CD4-positive, alpha-beta T cell treated with Interleukin-17A for 4 hours (primary cell): ENCODE data around the gene GPR17.
A peak's percentile ranks its signal among the peaks of the same experiment; 100 is the strongest.

Experiments used
- DNase-seq: peaks from one replicate; pipeline ENCODE4 v3.0.0-alpha.2; 2020; ENCODE audit warnings: mixed read lengths

The GPR17 gene

DNA sequence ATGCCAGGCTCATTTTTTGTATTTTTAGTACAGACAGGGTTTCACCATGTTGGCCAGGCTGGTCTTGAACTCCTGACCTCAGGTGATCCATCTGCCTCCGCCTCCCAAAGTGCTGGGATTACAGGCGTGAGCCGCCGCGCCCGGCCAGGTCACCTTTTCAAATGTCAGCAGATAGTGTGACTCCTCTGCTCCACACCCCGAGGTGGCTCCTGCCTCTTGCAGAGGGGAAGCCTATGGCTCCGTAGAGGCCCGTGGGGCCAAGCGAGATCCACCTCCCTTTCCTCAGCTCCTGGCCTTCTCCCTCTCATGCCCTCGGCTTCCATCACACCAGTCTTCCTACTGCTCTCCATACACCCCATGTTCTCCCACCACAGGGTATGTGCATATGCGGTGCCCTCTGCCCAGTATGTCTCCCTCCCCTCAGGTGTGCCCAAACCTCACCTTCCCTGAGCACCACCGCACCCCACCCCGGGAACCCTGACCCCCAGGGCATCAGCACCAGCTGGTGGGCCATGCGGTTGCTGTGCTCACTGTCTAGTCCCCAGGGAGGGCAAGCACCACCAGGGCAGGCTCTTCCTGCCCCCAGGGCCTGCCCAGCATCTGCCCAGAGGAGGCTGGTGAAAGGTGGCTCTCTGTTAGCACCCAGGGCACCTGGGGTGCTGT is 10.7 kb downstream of the GPR17 start:
- no peak for DNase-seq

DNA sequence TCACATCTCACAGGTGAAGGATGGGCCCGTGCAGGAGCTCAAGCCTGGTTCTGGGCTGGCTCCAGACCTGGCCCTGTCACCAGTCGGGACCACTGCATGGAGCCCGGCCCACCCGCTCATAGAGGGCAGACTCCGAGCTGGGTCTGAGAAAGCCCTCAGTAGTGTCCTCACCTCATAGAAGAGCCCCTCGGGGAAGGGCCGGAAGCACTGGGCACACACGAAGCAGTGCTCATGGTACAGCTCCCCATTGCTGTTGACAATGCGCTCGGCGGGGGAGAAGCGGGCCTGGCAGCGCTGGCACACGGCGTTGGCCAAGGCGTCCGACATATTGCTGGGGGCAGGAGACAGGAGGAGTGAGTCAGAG is 11.3 kb downstream of the GPR17 start:
- no peak for DNase-seq

DNA sequence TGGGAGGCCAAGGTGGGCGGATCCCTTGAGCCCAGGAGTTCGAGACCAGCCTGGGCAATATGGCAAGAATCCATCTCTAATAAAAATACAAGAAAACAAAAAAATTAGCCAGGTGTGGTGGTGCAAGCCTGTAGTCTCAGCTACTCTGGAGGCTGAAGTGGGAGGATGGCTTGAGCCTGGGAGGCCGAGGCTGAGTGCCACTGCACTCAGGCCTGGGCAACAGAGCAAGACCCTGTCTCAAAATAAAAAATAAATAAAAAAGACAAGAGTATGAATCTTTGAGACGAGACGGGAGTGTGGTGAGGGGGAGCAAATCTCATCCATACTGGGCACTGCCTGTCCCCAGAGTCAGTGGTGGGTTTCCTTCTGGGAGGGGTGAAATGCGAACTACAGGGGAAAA is 12.2 kb downstream of the GPR17 start:
- no peak for DNase-seq

DNA sequence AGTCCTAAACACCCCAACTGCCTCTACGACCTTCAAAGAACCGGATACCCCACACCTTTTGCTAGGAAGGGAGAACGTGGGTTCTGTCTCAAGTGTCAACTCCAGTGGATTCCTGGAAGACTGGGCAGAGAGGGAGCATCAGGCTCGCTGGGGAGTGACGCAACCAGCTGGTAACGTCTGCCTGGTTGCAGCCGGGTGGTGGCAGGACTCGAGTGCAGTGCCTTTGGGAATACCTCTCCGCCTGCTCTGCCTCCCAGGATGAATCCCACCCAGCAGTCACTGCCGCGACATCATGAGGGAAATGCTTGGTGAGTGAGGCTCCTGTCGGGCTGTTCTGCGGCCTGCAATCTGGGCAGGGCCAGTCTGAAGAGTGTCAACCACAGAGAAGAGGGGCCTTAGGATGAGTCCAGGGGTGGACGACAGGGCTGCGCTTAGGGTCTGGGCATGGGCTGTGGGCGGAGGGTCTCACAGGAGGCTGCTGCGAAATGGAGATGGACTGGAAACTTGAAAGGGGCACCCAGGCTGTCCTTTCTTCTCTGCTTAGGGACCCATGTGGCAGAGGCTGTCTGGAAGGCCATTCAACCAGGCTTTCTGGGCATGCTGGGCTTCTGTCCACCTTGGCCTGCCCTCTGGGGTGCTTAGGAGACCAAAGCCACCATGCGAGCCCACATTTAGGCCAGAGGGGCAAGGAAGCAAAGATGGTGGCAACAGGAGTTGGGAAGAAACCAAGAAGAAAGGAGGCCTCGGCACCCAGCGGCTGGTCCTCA is 12.9 kb downstream of the GPR17 start:
- peak; percentile 1 for DNase-seq

DNA sequence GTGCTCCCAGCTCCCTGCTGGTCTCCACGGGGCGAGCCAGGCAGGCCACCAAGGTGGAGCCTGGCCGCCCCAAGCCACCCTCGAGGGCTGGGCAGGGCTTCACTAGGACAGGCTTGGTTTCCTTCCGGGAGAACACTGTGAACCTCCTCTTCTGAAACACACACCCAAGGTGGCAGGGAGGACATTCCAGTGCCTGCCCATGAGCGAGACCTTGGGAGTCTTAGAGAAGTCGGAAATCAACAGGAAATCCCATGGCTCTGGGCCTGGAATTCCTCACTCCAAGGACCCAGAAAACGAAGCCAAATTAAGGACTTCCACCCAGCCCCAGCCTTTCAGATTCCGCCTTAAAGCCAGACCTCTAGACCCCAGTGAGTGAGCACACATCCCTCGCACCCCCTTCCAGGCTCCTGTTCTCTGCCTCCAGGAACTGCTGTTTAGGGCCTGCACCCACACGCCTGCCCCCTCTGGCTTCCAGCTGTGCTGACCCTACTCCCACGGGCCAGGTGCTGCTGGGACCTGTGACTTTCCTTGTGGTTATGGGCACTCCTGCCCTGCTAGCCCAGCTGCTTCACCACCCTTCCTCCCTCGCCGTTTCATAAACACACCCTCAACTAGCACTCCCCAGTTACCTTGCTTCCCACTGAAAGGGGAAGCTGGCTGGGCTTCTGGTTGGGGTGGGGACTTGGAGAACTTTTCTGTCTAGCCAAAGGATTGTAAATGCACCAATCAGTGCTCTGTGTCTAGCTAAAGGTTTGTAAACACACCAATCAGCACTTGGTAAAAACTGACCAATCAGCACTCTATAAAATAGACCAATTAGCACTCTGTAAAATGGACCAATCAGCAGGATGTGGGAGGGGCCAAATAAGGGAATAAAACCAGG is 13.7 kb downstream of the GPR17 start:
- no peak for DNase-seq

DNA sequence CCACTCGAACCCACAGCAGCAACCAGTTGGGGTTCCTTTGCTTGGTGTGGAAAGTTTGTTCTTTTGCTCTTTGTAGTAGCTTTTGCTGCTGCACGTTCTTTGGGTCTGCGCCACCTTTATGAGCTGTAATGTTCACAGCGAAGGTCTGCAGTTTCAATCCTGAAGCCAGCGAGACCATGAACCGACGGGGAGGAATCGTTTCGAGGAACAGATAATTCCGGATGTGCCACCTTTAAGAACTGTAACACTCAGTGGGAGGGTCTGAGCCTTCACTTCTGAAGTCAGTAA is 14.3 kb downstream of the GPR17 start:
- DNase-seq, result no peak

DNA sequence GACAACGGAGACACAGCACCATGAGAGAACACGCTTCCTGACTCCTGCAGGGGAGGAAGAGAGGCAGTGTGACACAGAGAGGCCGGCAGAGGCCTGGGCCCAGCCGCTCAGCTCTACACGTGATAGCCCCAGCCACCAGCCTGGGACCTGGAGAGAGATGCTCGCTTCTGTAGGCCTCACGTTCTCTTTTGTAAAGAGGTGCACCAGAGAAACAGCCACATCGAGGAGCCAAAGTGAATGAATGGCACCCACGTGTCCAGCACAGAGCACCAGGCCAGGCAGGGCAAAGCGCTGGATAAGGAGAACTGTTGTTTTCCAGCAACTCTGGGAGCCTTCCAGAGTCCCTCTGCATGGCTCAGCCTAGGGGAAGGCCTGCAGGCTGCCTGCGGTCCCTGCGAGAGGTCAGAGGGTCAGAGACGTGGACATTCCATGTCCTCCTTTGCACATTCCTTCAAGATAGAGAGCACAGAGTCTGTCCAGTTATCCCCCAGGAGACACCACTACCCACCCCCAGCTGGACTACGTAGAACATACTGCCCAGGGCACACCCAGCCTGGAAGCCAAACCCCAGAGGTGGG is 15.2 kb downstream of the GPR17 start:
- no peak for DNase-seq

DNA sequence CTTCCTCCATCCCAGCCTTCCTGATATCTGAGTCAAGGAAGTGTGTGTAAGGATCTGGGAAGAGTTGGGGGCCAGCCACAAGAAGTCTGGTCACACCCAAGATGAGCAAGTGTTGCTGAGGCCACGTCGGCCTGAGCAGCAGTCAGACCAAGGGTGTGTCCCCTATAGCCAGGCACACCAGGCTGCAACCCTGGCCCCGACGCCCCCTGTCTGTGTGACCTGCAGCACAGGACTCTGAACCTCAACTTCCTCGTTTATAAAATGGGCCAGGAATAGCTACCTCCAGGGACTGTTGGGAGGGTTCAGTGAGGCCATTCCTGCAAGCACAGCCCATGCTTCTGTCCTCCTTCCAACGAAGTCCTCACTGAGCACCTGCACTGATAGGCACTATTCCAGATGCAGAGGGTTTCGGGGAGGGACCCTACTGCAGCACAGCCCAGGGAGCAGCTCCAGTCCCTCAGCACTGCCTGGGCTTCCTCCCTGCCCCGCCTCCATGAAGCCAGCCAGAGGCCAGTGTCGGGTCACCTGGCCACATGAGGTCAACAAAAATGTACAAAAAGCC is 16.1 kb downstream of the GPR17 start:
- no peak for DNase-seq

DNA sequence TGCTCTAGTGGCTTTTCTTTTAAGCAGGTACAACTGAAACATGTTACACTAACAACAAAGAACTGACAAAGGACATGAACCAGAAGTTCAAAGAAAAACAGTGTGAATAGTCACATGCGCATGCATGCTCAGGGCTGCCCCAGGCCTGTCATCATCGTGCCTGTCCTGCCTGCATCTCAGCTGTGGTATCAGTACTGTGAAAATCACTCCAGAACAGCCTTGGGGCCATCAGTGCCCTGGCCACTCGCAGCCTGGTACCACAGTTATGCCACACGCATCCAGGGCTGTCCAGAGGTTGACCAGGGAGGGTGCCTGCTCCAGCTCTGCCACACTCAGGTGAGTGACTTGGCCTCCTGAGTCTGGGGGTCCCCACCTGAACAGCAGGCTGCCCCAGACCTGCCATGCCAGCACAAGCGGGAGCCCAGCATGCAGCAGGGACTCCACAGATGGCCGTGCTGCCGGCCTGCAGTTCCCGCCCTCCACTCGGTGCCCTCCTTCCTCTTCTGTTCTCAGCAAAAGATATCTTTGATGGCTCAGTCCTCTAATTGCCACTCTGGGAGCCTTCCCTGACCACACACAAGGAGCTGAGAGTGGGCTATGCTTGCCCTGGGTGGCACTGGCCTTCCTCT is 17.1 kb downstream of the GPR17 start:
- no peak for DNase-seq

DNA sequence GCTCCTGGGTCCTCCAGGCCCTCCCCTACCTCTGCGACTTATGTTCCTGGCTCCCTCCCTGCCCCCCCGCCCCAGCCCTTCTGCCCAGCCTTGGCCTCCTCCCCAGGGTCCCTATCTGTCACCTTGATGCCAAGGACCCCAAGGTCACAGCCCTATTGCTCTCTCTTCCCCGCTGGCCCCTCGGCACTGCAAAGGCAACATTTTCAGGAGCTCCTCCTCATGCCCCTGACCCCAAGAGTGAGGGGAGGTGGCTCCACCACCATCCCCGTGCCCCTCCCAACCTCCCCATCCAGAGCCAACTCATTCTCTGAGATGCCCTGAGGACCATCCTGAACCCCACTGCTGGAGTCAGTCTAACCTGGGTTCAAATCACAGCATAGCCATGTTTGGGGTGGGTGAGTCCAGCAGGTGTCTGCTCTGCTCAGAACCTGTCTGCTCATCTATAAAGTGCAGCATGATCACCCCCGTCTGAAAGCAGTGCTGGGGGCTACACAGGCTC is 17.7 kb downstream of the GPR17 start:
- DNase-seq, result no peak

DNA sequence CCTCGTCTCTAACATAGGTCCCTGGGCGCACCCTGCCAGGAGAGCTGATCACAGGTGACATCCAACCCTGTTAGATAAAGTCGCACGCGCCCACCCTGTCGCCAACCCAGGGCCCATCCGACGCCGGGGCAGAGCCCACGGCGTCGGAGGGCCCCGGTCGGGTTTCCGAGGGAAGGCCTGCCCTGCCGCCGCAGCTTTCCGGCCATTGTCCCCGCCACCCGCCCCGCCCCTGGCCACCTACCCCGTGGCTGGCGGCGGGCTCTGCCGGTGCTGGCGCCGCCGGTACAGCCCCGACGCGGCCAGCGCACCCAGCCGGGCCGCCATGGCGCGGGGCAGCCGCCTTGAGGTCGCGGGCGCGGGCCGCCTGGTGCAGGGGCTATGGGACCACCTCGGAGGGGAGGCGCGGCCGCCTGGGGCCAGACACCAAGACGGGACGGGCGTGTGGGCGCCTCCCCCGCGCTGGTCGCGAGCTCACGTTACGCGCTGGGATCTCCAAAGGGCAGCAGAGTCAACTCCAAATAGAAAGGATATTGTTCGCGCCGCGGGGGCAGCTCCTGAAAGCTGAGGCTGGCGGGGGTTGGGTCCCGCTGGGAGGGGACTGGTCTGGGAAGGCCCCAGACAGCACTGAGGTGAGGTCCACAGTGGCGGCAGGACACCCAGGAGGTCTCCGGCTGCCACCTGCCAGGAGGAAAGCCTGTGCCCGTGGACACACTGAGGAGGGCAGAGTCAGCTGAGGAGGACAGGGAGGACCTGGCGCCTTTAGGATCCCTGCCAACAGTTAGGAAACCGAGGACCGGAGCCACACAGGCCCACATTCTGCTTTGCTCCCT is 18.3 kb downstream of the GPR17 start:
- DNase-seq, result no peak

DNA sequence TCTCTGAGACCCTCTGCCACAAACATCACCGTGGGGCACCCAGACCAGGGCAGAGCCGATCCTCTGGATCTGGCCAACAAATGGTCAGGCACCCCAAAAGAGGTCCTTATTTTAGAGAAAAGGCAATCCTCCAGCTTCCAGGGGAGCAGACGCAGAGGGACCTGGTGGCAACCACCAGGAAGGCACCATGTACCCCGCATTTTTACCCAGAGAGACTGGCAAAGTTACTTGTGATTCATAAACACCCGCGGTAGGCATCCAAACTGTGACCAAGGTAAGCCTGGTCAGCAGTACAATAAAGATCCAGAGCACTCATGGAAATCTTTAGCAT is 18.9 kb downstream of the GPR17 start:
- DNase-seq, result no peak

DNA sequence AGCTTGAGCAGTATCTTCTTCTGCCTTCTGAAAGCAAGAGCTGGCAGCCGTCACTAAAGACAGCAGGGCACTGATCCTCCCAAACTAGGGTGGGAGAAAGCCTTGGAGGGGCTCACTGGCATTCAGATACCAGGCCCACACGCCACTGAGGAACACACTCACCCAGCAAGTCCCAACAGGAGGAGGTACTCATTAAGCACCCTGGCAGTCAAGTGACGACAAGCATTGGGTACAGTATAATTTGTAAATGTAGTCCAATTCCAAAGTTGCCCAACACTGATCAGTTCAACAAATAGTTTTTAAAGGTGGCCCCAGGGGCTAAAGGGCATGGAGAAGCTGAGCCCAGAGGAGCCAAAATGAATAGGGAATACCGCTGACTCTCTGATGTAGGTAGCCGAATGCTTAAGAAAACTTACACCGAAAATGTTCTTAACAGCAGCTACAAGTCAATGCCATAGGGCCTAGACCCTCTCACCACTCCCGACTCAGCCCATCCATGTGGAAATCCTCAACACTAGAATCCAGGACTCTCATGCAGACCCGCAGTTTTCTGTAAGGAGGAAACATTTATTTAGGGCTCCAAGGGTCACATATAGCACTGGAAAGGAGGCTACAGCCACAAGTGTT is 19.4 kb downstream of the GPR17 start:
- no peak for DNase-seq

DNA sequence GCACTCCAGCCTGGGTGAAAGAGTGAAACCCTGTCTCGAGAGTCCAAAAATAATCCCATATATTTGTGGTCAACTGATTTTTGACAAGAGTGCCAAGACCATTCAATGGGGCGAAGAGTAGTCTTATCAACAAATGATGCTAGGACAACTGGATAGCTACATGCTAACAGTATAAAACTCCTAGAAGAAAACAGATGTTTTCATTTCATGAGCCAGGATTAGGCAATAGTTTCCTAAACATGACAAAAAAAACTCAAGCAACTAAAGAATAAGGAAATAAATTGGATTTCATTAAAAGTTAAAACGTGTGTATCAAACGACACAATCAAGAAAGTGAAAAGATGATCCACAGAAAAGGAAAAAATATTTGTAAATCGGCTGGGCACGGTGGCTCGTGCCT is 23.1 kb downstream of the GPR17 start:
- DNase-seq, result no peak

DNA sequence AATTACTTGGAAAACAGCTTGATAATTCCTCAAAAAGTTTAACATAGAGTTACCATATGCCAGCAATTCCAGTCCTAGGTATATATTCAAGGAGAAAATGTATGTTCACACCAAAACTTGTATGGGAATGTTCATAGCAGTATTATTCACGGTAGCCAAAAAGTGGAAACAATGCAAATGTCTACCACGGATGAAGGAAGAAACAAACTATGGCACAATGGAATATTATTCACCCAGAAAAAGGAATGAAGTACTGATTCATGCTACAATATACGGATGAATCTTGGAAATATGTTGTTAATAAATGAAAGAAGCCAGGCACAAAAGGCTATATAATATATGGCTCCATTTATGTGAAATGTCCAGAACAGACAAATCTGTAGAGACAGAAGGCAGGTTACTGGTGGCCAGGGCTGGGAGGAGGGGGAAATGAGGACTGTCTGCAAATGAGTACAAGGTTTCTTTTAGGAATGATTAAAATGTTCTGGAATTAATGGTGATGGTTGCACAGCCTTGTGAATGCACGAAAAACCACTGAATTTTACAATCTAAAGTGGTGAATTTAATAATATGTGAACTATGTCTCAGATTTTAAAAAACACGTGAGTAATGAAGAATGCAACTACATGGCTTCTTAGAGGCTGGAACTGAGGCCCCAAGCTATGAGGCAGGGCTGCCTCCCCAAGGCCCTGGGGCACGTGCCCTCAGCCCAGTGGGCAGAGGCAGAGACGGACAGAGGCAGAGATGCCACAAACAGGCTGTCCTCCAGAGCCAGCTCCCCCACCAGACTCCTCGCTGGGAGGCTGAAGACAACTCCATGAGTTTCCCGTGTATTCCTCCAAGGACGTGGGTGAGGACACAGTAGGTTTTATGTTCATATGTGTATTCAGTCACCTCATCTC is 24.4 kb downstream of the GPR17 start:
- DNase-seq, result no peak

DNA sequence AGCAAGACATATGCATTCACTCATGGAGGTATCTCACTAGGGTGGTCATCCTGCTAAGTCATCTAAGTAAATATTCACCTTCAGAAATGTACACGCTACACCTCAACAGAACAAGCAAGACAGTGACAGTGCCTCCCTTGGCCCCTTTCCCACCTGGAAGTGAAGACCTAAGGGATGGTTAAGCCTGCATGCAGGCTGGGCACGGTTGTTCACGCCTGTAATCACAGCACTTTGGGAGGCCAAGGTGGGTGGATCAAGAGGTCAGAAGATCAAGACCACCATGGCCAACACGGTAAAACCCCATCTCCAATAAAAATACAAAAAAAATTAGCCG is 25.0 kb downstream of the GPR17 start:
- no peak for DNase-seq

DNA sequence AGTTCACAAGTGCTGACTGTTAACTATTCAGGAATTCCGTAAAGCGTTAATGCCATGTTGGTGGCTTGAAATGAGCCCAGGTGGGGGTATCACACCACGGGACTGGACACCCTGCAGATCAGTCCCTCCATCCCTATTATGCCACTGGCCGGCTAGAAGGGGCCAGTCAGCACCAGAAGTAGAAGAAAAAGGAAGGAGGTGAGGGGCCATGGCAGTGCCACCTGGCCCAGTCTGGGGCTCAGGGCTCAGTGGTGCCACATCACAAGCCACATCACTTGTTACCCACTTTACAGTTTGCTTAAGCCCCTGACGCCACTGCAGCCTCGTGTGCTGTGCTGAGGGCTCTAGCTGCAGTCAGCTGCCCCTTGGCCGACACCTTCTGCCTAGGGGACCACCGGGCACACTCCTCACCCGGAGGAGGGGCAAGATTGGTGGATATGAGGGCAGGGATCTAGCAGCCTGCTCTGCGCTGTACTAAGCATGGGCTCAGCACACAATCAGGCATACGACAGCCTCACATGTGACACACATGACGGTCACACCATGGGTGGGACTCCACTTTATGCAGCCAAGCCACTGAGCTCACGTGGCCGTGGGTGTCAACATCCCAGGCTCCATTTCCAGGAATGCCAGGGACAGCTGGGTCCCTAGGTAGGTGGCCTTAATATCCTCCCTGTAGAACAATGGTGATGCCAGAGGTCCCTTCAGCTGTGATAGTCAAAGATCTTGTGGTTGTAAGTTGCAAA is 25.8 kb downstream of the GPR17 start:
- DNase-seq, result no peak

DNA sequence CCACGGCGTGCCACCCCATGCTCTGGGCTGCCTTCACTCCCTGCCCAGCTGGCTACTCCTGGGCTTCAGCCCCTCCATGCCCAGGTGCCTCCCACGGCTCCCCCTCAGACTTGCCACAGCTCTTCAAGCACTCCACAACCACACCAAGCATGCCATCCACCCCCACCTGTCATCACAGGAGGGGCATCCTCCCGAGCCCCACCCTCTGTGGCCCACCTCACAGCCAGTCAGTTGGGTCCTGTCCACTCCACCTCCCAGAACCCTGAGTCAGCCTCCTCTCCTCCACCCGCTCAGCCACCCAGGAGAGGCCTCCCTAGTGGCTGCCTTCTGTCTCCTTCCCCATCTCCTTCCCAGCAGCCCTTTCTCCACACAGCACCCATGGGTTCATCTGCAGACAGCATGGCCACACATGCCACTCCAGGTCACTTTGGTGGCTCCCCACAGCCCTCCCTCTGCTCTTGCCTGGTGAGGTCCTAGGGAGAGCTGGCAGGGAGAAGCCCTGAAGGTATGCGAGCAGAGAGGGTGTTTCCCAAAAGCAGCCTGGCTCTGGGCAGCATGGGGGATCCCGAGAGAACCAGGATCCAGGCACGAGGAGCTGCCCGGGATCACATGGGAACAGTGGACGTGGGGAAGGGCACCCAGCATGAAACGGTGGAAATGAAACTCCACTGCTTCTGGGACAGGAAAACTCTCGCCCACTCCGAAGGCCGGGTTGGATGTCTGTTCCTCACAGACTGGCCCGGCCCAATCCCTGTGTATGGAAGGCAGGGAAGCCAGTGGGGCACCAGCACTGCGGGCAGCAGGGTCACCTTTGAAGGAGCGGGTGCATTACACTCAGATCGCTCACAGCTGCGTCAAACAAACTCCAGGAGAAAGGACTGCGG is 26.6 kb downstream of the GPR17 start:
- no peak for DNase-seq
